ENCODE results near the gene MIGA2. TPM values are rescaled to one million over a fixed set of nuclear protein-coding genes. Genes with fewer than 3 reads are reported as not detected.
A peak's percentile ranks its signal among the peaks of the same experiment; 100 is the strongest.

MIGA2 gene
- polyA plus RNA-seq, 1 experiment: 23.7 TPM

GRCh38 chr9:129026442-129027223 is 9.8 kb upstream of the MIGA2 start:
- ChIA-PET CTCF (interaction anchor here (0.6 kb wide), 1 partner anchor 14 kb away, joined by 3 read pairs; no protein-coding TSS in a partner anchor), POLR2A (no interaction called here)
- H3K4me3 ChIP-seq (ENCODE audit: low read depth, low read length): peak overlapping the region; percentile 56
- no peaks in the 10 kb centered on the region for H3K36me3 ChIP-seq (ENCODE audit: control insufficient read depth, insufficient read depth, low read length)
- DNase-seq (ENCODE audit: low read depth): no peak
- H3K27me3 ChIP-seq (ENCODE audit: control insufficient read depth, insufficient read depth, low read length): no peaks in the 10 kb centered on the region
- TF ChIP-seq, protein P1, sequence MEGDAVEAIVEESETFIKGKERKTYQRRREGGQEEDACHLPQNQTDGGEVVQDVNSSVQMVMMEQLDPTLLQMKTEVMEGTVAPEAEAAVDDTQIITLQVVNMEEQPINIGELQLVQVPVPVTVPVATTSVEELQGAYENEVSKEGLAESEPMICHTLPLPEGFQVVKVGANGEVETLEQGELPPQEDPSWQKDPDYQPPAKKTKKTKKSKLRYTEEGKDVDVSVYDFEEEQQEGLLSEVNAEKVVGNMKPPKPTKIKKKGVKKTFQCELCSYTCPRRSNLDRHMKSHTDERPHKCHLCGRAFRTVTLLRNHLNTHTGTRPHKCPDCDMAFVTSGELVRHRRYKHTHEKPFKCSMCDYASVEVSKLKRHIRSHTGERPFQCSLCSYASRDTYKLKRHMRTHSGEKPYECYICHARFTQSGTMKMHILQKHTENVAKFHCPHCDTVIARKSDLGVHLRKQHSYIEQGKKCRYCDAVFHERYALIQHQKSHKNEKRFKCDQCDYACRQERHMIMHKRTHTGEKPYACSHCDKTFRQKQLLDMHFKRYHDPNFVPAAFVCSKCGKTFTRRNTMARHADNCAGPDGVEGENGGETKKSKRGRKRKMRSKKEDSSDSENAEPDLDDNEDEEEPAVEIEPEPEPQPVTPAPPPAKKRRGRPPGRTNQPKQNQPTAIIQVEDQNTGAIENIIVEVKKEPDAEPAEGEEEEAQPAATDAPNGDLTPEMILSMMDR (IDR thresholded peaks at IDR 0.05; ENCODE audit: insufficient read depth, low read depth, low read length): no peak

GRCh38 chr9:129027224-129027684 is 9.2 kb upstream of the MIGA2 start:
- TF ChIP-seq, protein P1 (IDR thresholded peaks at IDR 0.05; ENCODE audit: insufficient read depth, low read depth, low read length): no peak
- ChIA-PET POLR2A (no interaction called here), CTCF (interaction anchor here (0.6 to 1.6 kb wide), 2 partner anchors 15 to 21 kb away, joined by 3 to 7 read pairs; no protein-coding TSS in a partner anchor)
- DNase-seq (ENCODE audit: low read depth): no peak
- Histone ChIP-seq H3K4me3 (ENCODE audit: low read depth, low read length) (peak overlapping the region; percentile 56), H3K36me3 (ENCODE audit: control insufficient read depth, insufficient read depth, low read length) (no peaks in the 10 kb centered on the region), H3K27me3 (ENCODE audit: control insufficient read depth, insufficient read depth, low read length) (no peaks in the 10 kb centered on the region)

GRCh38 chr9:129027685-129028191 is 8.7 kb upstream of the MIGA2 start:
- CTCF ChIA-PET: interaction anchor here (0.6 to 2.2 kb wide), 10 partner anchors 9 to 734 kb away, joined by 3 to 7 read pairs (median 4); no protein-coding TSS in a partner anchor
- H3K27me3 ChIP-seq (ENCODE audit: control insufficient read depth, insufficient read depth, low read length): no peaks in the 10 kb centered on the region
- TF ChIP-seq, protein P1 (IDR thresholded peaks at IDR 0.05; ENCODE audit: insufficient read depth, low read depth, low read length): no peak
- no peak for DNase-seq (ENCODE audit: low read depth)
- H3K4me3 ChIP-seq (ENCODE audit: low read depth, low read length): peak overlapping the region; percentile 56
- H3K36me3 ChIP-seq (ENCODE audit: control insufficient read depth, insufficient read depth, low read length): no peaks in the 10 kb centered on the region
- POLR2A ChIA-PET: interaction anchor here (0.5 to 0.6 kb wide), 2 partner anchors 189 to 783 kb away, joined by 3 to 5 read pairs; no protein-coding TSS in a partner anchor

DNA sequence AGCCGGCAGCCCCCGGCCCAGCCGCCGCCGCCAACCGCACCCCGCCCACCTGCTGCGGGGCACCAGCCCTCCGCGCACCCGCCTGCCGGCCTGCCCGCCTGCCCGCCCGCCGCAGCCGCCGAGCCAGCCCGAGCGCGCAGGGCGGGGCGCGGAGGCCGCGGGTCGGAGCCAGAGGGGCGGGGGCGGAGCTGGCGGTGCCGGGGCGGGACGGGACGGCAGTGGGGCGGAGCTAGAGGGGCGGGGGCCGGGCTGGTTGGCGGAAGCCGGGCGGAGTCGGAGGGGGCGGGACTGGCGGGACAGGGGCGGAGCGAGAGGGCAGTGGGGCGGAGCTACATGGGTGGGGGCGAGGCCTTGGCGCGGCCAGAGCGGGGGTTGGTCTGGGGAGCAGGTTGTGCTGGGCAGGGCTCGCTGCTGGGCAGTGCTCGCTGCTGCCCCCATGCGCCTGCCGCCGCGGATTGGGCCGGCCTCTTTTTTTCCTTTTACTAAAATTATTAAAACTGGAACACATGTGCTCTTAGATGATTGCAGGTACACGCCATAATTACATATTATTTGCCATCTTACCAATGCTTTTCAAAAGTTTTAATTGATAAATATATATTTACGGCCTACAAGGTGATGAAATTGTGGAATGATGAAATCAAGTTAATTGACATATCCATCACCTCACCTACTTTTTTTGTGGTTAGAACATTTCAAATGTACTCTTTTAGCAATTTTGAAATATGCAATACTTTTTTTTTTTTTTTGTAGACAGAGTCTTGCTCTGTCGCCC is 8.0 kb upstream of the MIGA2 start, which contains the start of gene SH3GLB2:
Gene SH3GLB2, minus strand, starts transcription at position 140 of the 775 bp plus-strand sequence. CDS start 177 bp downstream, outside the sequence.
- TF ChIP-seq, protein P1 (IDR thresholded peaks at IDR 0.05; ENCODE audit: insufficient read depth, low read depth, low read length): peak; percentile 93
- Histone ChIP-seq H3K4me3 (ENCODE audit: low read depth, low read length) (peak within 1 kb of the TSS; percentile 56), H3K36me3 (ENCODE audit: control insufficient read depth, insufficient read depth, low read length) (no peaks in the 10 kb centered on the region), H3K27me3 (ENCODE audit: control insufficient read depth, insufficient read depth, low read length) (no peaks in the 10 kb centered on the region)
- POLR2A ChIA-PET: interaction anchor here (0.5 to 0.6 kb wide), 2 partner anchors 189 to 783 kb away, joined by 3 to 5 read pairs; no protein-coding TSS in a partner anchor
- peak; percentile 46 for DNase-seq (ENCODE audit: low read depth)
- CTCF ChIA-PET: interaction anchor here (0.6 to 2.2 kb wide), 10 partner anchors 10 to 734 kb away, joined by 3 to 7 read pairs (median 4); no protein-coding TSS in a partner anchor
